H1 (cell line): ENCODE measurements around the gene SIPA1L2. TPM values are rescaled to one million over a fixed set of nuclear protein-coding genes. Genes with fewer than 3 reads are reported as not detected.

Experiments
- CTCF ChIA-PET: fragments of 300-600 bp; sonication (Branson Sonifier 250); formaldehyde crosslinking; loops from one replicate; lab custom pipeline; 2021; ENCODE audit not compliant: partially characterized antibody; lab: Charles Lee
- POLR2A ChIA-PET: fragments of 300-600 bp; sonication (Branson Sonifier 250); formaldehyde crosslinking; loops from one replicate; lab custom pipeline; 2021; ENCODE audit warnings: inconsistent platforms; ENCODE audit not compliant: partially characterized antibody; lab: Charles Lee
- DNase-seq, 2 experiments: peaks; one replicate each; pipeline versions ENCODE4 v3.0.0 to v3.0.0-alpha.2; 2010 to 2022; ENCODE audit warnings: low spot score in 2 of 2, low read depth in 1 of 2, mixed read lengths in 1 of 2
- FAIRE-seq: peaks from 2 replicates; lab custom pipeline; 2011; peaks lifted over from hg19 to GRCh38; lab: Jason Lieb, UNC
- H2AFZ ChIP-seq: 2 replicates; pipeline ENCODE4 v1.8.1; 2012; ENCODE audit warnings: low read length, inconsistent platforms
- H2AK5ac ChIP-seq: 2 replicates; pipeline ENCODE4 v1.6.1; 2013; ENCODE audit warnings: low read depth, low read length
- H2BK120ac ChIP-seq: replicated peaks from 2 replicates; pipeline ENCODE3; 2013; ENCODE audit warnings: low read depth, low read length, inconsistent platforms
- H2BK12ac ChIP-seq: 2 replicates; pipeline ENCODE4 v1.6.1; 2013; ENCODE audit warnings: low read depth, low read length
- H2BK15ac ChIP-seq: 2 replicates; pipeline ENCODE4 v1.6.1; 2013; ENCODE audit warnings: low read length
- H2BK20ac ChIP-seq: 2 replicates; pipeline ENCODE4 v1.6.1; 2013; ENCODE audit warnings: low read length
- H2BK5ac ChIP-seq: 2 replicates; pipeline ENCODE4 v1.6.1; 2013; ENCODE audit warnings: low read depth, low read length
- H3K14ac ChIP-seq: 2 replicates; pipeline ENCODE4 v1.6.1; 2013; ENCODE audit warnings: inconsistent platforms; ENCODE audit not compliant: insufficient read length
- H3K18ac ChIP-seq: 2 replicates; pipeline ENCODE4 v1.6.1; 2013; ENCODE audit warnings: low read length; ENCODE audit errors: extremely low read depth
- H3K23ac ChIP-seq: 2 replicates; pipeline ENCODE4 v1.6.1; 2013; ENCODE audit warnings: inconsistent platforms; ENCODE audit not compliant: insufficient read length
- H3K23me2 ChIP-seq: 2 replicates; pipeline ENCODE4 v1.6.1; 2013; ENCODE audit warnings: low read depth, low read length
- H3K27ac ChIP-seq: 2 replicates; pipeline ENCODE4 v1.6.1; 2011; ENCODE audit warnings: low read depth, low read length, inconsistent platforms
- H3K27me3 ChIP-seq, 4 experiments: replicated peaks in 1 of 4; 1 replicate in 1 of 4; 2 replicates in 3 of 4; pipeline versions ENCODE4 v1.6.1 to v1.8.1; 2011 to 2013; ENCODE audit warnings: low read length in 3 of 4, mild to moderate bottlenecking in 3 of 4, inconsistent platforms in 2 of 4, mixed read lengths in 2 of 4, moderate library complexity in 1 of 4; ENCODE audit not compliant: control insufficient read depth in 3 of 4, insufficient read depth in 3 of 4; ENCODE audit errors: extremely low read depth in 1 of 4
- H3K36me3 ChIP-seq, 4 experiments: 2 replicates each; pipeline versions ENCODE4 v1.6.1 to v1.8.1; 2011 to 2013; ENCODE audit warnings: mild to moderate bottlenecking in 4 of 4, low read length in 3 of 4, moderate library complexity in 2 of 4, control low read depth in 1 of 4, inconsistent platforms in 1 of 4; ENCODE audit not compliant: insufficient read depth in 4 of 4, control insufficient read depth in 2 of 4
- H3K4ac ChIP-seq: replicated peaks from 2 replicates; pipeline ENCODE3; 2013; ENCODE audit warnings: low read length, low read depth, mixed read lengths, inconsistent platforms; ENCODE audit not compliant: insufficient read length
- H3K4me1 ChIP-seq, 4 experiments: replicated peaks in 1 of 4; 1 replicate in 1 of 4; 2 replicates in 3 of 4; pipeline versions ENCODE4 v1.6.1 to v1.8.1; 2011 to 2013; ENCODE audit warnings: low read length in 3 of 4, inconsistent platforms in 2 of 4, mixed read lengths in 1 of 4; ENCODE audit not compliant: insufficient read depth in 4 of 4, control insufficient read depth in 3 of 4
- H3K4me2 ChIP-seq, 2 experiments: 2 replicates each; pipeline versions ENCODE4 v1.6.1 to v1.8.1; 2011 to 2013; ENCODE audit warnings: low read depth in 2 of 2, low read length in 2 of 2, control low read depth in 1 of 2, inconsistent platforms in 1 of 2, mild to moderate bottlenecking in 1 of 2; ENCODE audit not compliant: insufficient read depth in 1 of 2
- H3K4me3 ChIP-seq, 4 experiments: fragments of 200-600, 300-600 bp in 1 of 4; sonication (generic), shearing (Covaris generic), sonication (Bioruptor Twin) in 1 of 4; 2 replicates each; pipeline versions ENCODE4 v1.5.1 to v1.8.1; 2011 to 2016; ENCODE audit warnings: low read length in 4 of 4, low read depth in 3 of 4, control low read depth in 2 of 4, inconsistent platforms in 2 of 4, mild to moderate bottlenecking in 2 of 4, mixed read lengths in 1 of 4, moderate library complexity in 1 of 4; ENCODE audit not compliant: insufficient read depth in 2 of 4; ENCODE audit errors: extremely low read depth in 1 of 4
- H3K56ac ChIP-seq: replicated peaks from 2 replicates; pipeline ENCODE3; 2013; ENCODE audit warnings: low read depth, mild to moderate bottlenecking, mixed read lengths, low read length, inconsistent platforms; ENCODE audit not compliant: insufficient read length
- H3K79me1 ChIP-seq: 2 replicates; pipeline ENCODE4 v1.6.1; 2013; ENCODE audit warnings: low read depth, low read length, control low read depth
- H3K79me2 ChIP-seq, 2 experiments: 2 replicates each; pipeline versions ENCODE4 v1.6.1 to v1.8.1; 2012 to 2013; ENCODE audit warnings: low read length in 2 of 2, mild to moderate bottlenecking in 2 of 2, inconsistent platforms in 1 of 2; ENCODE audit not compliant: insufficient read depth in 2 of 2, control insufficient read depth in 1 of 2
- H3K9ac ChIP-seq, 4 experiments: replicated peaks in 1 of 4; 1 replicate in 1 of 4; 2 replicates in 3 of 4; pipeline versions ENCODE4 v1.6.1 to v1.8.1; 2011 to 2013; ENCODE audit warnings: low read depth in 3 of 4, low read length in 3 of 4, control low read depth in 2 of 4, mild to moderate bottlenecking in 2 of 4, moderate library complexity in 2 of 4, inconsistent platforms in 1 of 4; ENCODE audit errors: extremely low read depth in 1 of 4
- H3K9me3 ChIP-seq, 2 experiments: 2 replicates each; pipeline versions ENCODE4 v1.6.1 to v1.8.1; 2012 to 2013; ENCODE audit warnings: mild to moderate bottlenecking in 2 of 2, moderate library complexity in 2 of 2, control low read depth in 1 of 2, inconsistent platforms in 1 of 2, low read depth in 1 of 2, low read length in 1 of 2, mixed read lengths in 1 of 2; ENCODE audit not compliant: insufficient read depth in 2 of 2
- H4K20me1 ChIP-seq, 2 experiments: replicated peaks in 1 of 2; 2 replicates each; pipeline versions ENCODE3 to v1.8.1; 2011 to 2013; ENCODE audit warnings: inconsistent platforms in 2 of 2, low read length in 2 of 2, mild to moderate bottlenecking in 1 of 2; ENCODE audit not compliant: insufficient read depth in 2 of 2, control insufficient read depth in 1 of 2
- H4K5ac ChIP-seq: 2 replicates; pipeline ENCODE4 v1.6.1; 2013; ENCODE audit warnings: low read length, low read depth, mixed read lengths, inconsistent platforms; ENCODE audit not compliant: insufficient read length
- H4K8ac ChIP-seq: 2 replicates; pipeline ENCODE4 v1.8.0; 2013; ENCODE audit warnings: mild to moderate bottlenecking, moderate library complexity, low read length, inconsistent platforms; ENCODE audit not compliant: insufficient read depth; ENCODE audit errors: extremely low read depth
- H4K91ac ChIP-seq: replicated peaks from 2 replicates; pipeline ENCODE3; 2013; ENCODE audit warnings: low read length, mixed read lengths, inconsistent platforms; ENCODE audit not compliant: insufficient read length
- BRCA1 ChIP-seq: IDR thresholded peaks from 2 replicates; pipeline ENCODE4 v1.6.1; 2012; ENCODE audit warnings: low read depth, low read length, improper control_type of control experiment
- CBX8 ChIP-seq: fragments of 300-800, 300-1000 bp; sonication (generic); IDR thresholded peaks from 2 replicates; pipeline ENCODE4 v1.7.1; 2016; ENCODE audit warnings: low read depth, low read length, borderline replicate concordance
- GABPA ChIP-seq: IDR thresholded peaks from 2 replicates; pipeline ENCODE4 v1.6.1; 2011; ENCODE audit warnings: mild to moderate bottlenecking, low read length, moderate library complexity, borderline replicate concordance; ENCODE audit not compliant: insufficient read depth
- JUN ChIP-seq: IDR thresholded peaks from 2 replicates; pipeline ENCODE4 v1.6.1; 2011; ENCODE audit warnings: low read depth, mild to moderate bottlenecking, improper control_type of control experiment, low read length
- POLR2A ChIP-seq, 2 experiments: IDR thresholded peaks; 1 replicate in 1 of 2; 2 replicates in 1 of 2; pipeline ENCODE4 v1.6.1; 2011; ENCODE audit warnings: low read depth in 2 of 2, low read length in 2 of 2, mild to moderate bottlenecking in 2 of 2; ENCODE audit errors: control extremely low read depth in 1 of 2
- TEAD4 ChIP-seq: IDR thresholded peaks from 2 replicates; pipeline ENCODE4 v1.6.1; 2012; ENCODE audit warnings: low read depth, low read length, inconsistent platforms, mixed read lengths
- WGBS, 2 experiments: shearing (Covaris generic) in 1 of 2; methylation state at CpG; one replicate each; pipeline versions ENCODE4 v1.1.6 to v1.1.7; 2013 to 2015; ENCODE audit warnings: low lambda C conversion rate in 2 of 2, mixed read lengths in 2 of 2, inconsistent platforms in 1 of 2, low coverage in 1 of 2, missing lambda C conversion rate in 1 of 2; ENCODE audit not compliant: insufficient replicate concordance in 2 of 2, insufficient coverage in 1 of 2, insufficient read length in 1 of 2; ENCODE audit errors: extremely low coverage in 1 of 2, missing lambda C conversion rate in 1 of 2; 5-methylcytosine and 5-hydroxymethylcytosine counted together
- polyA plus RNA-seq, 7 experiments: library from polyadenylated mRNA; depleted of rRNA in 3 of 7; stranded (reverse) in 5 of 7; unstranded in 2 of 7; fragments of >200 nt in 5 of 7; fragments of 200-250 nt in 2 of 7; gene quantifications; 1 replicate in 5 of 7; 2 replicates in 1 of 7; 4 replicates in 1 of 7; pipeline versions ENCODE4 v1.2.1 to v1.2.3, GENCODE V29; 2011 to 2013; ENCODE audit warnings: missing spikeins in 2 of 7, mixed read lengths in 2 of 7
- total RNA-seq: library from RNA; stranded (reverse); fragmentation: NEBNext Ultra II Directional; extraction: Animal tissue kit (Norgen Biotek cat#: 25700); gene quantifications from 2 replicates; pipeline ENCODE4 v1.2.1, GENCODE V29; 2021

Gene SIPA1L2
- total and polyA plus RNA-seq, 2 of the 8 experiments (the other 6 are each of a cell fraction or from before 2014, with no cell fraction given): 7.7 to 13.2 TPM

GRCh38 chr1:232598837-232599177 lies 31.1 kb downstream of the SIPA1L2 start:
- Histone ChIP-seq H3K4me1 (peaks cover 0 to 2% (median 1%) of the 10 kb centered on the region in 4 experiments; a peak in 2 of 7 replicates), H3K36me3 (no peaks in the 10 kb centered on the region), H3K4ac (no peak overlapping the region), H3K18ac (no peak overlapping the region), H2AFZ (no peak overlapping the region), H3K9ac (no peak overlapping the region), H2AK5ac (no peak overlapping the region), H3K9me3 (no peaks in the 10 kb centered on the region), H3K14ac (no peak overlapping the region), H3K79me1 (peaks cover 2% of the 10 kb centered on the region; the same call in 1 of the 2 replicates), H4K5ac (no peak overlapping the region), H2BK12ac (no peak overlapping the region), H3K27ac (no peak overlapping the region), H4K91ac (no peak overlapping the region), H2BK120ac (no peak overlapping the region), H3K27me3 (no peaks in the 10 kb centered on the region), H3K23me2 (no peaks in the 10 kb centered on the region), H3K79me2 (no peaks in the 10 kb centered on the region), H2BK15ac (no peak overlapping the region), H2BK20ac (no peak overlapping the region), H3K4me3 (no peak overlapping the region), H4K20me1 (no peaks in the 10 kb centered on the region), H3K56ac (no peak overlapping the region), H4K8ac (no peak overlapping the region), H3K4me2 (no peak overlapping the region)
- FAIRE-seq (no peak), DNase-seq (no peak)
- ChIA-PET CTCF (interaction anchor here (0.6 to 3.2 kb wide), 10 partner anchors 12 to 425 kb away, joined by 3 to 9 read pairs (median 4); no protein-coding TSS in a partner anchor), POLR2A (interaction anchor here (0.6 kb wide), 1 partner anchor 15 kb away, joined by 3 read pairs; no protein-coding TSS in a partner anchor)
- whole genome bisulfite sequencing, 2 experiments: 85% methylated on average over 4 of the region's 4 CpGs; no CpG with 5 or more reads in 1 of the 2 experiments
- TF ChIP-seq CBX8 (no peak), GABPA (no peak), BRCA1 (no peak), TEAD4 (no peak), POLR2A (IDR thresholded peaks at IDR 0.05; ENCODE audit: control extremely low read depth in 1 of 2, low read depth in 2 of 2, low read length in 2 of 2) (no peak), JUN (no peak)
- TF ChIP-seq, all 59 proteins: peak for 0
- Histone ChIP-seq H2BK5ac (no peak overlapping the region), H3K23ac (no peak overlapping the region)
